GM12891 (cell line): ENCODE results near the gene CHST8.

Experiments
- POLR2A ChIP-seq: IDR thresholded peaks from 2 replicates; pipeline ENCODE4 v1.6.1; 2011; ENCODE audit warnings: low read depth, low read length, control low read depth
- POLR2AphosphoS5 ChIP-seq: IDR thresholded peaks from 2 replicates; pipeline ENCODE4 v1.6.1; 2011; ENCODE audit warnings: low read depth, low read length, control low read depth

GRCh38 chr19:33587150-33587549 is 34.6 kb upstream of the CHST8 start:
- TF ChIP-seq POLR2AphosphoS5 (no peak), POLR2A (no peak)
